HL-60 (cell line): Measurements from ENCODE around the gene GREM1.

ENCODE experiments used
- DNase-seq, 2 experiments: peaks; one replicate each; pipeline ENCODE4 v3.0.0-alpha.2; 2010 to 2020; ENCODE audit warnings: low read depth in 1 of 2, low spot score in 1 of 2
- H3K27ac ChIP-seq: fragments of 250-450 bp; sonication (Bioruptor Pico); replicated peaks from 2 replicates; pipeline ENCODE4 v1.5.1; 2020; ENCODE audit warnings: mild to moderate bottlenecking, moderate library complexity
- H3K27me3 ChIP-seq: fragments of 250-450 bp; sonication (Bioruptor Pico); 2 replicates; pipeline ENCODE4 v1.5.1; 2021; ENCODE audit warnings: mild to moderate bottlenecking, moderate library complexity; ENCODE audit not compliant: insufficient read depth, poor library complexity, severe bottlenecking
- H3K4me3 ChIP-seq: replicated peaks from 2 replicates; pipeline ENCODE4 v1.5.1; 2011; ENCODE audit warnings: mild to moderate bottlenecking, control low read depth, low read length; ENCODE audit not compliant: insufficient read depth
- GABPA ChIP-seq: IDR thresholded peaks from 2 replicates; pipeline ENCODE4 v1.6.1; 2012; ENCODE audit warnings: low read depth
- POLR2AphosphoS5 ChIP-seq: IDR thresholded peaks from 2 replicates; pipeline ENCODE4 v1.6.1; 2012; ENCODE audit warnings: low read depth
- SPI1 ChIP-seq: IDR thresholded peaks from 2 replicates; pipeline ENCODE4 v1.6.1; 2012; ENCODE audit warnings: low read depth, mild to moderate bottlenecking, borderline replicate concordance
- TF ChIP-seq, protein P1 (sequence below): IDR thresholded peaks from one replicate; pipeline ENCODE4 v1.5.1; 2011; ENCODE audit warnings: low read length, control low read depth, inconsistent platforms; ENCODE audit not compliant: insufficient read depth
- TF ChIP-seq, protein P2 (sequence below): IDR thresholded peaks from 2 replicates; pipeline ENCODE4 v1.6.1; 2012; ENCODE audit warnings: low read depth; ENCODE audit not compliant: insufficient replicate concordance

GREM1 gene

DNA sequence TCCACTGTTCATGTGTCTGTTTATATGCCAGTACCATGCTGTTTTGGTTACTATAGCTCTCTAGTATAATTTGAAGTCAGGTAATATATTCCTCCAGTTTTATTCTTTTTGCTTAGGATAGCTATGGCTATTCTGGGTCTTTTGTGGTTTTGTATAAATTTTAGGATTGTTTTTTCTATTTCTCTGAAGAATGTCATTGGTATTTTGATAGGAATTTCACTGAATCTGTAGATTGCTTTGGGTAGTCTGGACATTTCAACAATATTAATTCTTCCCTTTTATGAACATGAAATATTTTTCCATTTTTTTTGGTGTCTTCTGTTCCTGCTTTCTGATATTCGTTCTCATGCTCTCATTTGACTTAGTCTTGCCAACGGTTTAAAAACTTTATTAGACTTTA, 39.6 kb downstream of the GREM1 start:
- DNase-seq, result no peak
- Histone ChIP-seq H3K27ac (no peak overlapping the region), H3K27me3 (no peaks in the 10 kb centered on the region), H3K4me3 (no peak overlapping the region)
- TF ChIP-seq POLR2AphosphoS5 (no peak), SPI1 (no peak), GABPA (no peak)
- TF ChIP-seq, protein P1, sequence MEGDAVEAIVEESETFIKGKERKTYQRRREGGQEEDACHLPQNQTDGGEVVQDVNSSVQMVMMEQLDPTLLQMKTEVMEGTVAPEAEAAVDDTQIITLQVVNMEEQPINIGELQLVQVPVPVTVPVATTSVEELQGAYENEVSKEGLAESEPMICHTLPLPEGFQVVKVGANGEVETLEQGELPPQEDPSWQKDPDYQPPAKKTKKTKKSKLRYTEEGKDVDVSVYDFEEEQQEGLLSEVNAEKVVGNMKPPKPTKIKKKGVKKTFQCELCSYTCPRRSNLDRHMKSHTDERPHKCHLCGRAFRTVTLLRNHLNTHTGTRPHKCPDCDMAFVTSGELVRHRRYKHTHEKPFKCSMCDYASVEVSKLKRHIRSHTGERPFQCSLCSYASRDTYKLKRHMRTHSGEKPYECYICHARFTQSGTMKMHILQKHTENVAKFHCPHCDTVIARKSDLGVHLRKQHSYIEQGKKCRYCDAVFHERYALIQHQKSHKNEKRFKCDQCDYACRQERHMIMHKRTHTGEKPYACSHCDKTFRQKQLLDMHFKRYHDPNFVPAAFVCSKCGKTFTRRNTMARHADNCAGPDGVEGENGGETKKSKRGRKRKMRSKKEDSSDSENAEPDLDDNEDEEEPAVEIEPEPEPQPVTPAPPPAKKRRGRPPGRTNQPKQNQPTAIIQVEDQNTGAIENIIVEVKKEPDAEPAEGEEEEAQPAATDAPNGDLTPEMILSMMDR, result no peak

DNA sequence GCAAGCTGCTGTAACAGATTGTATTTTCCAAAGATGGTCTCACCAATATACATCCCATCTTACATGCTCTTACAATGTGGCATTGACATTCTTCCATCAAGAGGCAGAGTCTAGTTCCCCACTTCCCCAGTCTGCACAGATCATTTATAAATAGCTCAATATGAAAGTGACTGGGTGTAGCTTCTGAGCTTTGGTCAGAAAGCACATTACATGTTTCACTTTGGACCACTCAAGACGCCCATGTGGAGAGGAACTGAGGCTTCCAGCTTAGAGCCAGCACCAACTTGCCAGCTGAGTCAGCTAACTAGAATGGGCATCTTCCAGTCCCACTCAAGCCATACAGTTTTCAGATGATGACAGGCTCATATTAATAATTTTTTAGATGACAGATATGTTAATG, 45.5 kb downstream of the GREM1 start:
- no peak for DNase-seq
- no peak overlapping the region for H3K4me3 ChIP-seq
- no peak for TF ChIP-seq POLR2AphosphoS5
- no peak for TF ChIP-seq GABPA
- TF ChIP-seq, protein P2, sequence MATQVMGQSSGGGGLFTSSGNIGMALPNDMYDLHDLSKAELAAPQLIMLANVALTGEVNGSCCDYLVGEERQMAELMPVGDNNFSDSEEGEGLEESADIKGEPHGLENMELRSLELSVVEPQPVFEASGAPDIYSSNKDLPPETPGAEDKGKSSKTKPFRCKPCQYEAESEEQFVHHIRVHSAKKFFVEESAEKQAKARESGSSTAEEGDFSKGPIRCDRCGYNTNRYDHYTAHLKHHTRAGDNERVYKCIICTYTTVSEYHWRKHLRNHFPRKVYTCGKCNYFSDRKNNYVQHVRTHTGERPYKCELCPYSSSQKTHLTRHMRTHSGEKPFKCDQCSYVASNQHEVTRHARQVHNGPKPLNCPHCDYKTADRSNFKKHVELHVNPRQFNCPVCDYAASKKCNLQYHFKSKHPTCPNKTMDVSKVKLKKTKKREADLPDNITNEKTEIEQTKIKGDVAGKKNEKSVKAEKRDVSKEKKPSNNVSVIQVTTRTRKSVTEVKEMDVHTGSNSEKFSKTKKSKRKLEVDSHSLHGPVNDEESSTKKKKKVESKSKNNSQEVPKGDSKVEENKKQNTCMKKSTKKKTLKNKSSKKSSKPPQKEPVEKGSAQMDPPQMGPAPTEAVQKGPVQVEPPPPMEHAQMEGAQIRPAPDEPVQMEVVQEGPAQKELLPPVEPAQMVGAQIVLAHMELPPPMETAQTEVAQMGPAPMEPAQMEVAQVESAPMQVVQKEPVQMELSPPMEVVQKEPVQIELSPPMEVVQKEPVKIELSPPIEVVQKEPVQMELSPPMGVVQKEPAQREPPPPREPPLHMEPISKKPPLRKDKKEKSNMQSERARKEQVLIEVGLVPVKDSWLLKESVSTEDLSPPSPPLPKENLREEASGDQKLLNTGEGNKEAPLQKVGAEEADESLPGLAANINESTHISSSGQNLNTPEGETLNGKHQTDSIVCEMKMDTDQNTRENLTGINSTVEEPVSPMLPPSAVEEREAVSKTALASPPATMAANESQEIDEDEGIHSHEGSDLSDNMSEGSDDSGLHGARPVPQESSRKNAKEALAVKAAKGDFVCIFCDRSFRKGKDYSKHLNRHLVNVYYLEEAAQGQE, result no peak
- TF ChIP-seq, protein P1, result no peak
- TF ChIP-seq SPI1, result no peak
- no peaks in the 10 kb centered on the region for H3K27me3 ChIP-seq
- no peak overlapping the region for H3K27ac ChIP-seq

DNA sequence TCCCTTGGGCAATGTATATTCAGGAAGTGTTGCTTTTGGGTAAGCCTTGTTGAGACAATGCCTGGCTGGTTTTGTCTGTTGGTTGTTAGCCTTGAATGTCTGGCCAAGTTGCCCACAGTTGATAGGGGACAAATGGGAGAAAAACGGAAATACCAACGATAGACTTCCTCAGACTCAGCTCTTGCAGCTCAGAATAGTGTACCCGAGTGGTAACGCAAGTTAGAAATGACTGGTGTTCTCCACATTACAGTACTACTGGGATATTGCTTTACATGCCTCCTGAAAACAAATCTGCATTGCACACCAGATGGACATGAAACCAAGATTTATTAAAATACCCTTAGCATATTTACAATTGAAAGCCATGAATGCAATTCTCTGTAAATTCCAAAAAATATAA, 47.4 kb downstream of the GREM1 start:
- TF ChIP-seq, protein P1, result no peak

DNA sequence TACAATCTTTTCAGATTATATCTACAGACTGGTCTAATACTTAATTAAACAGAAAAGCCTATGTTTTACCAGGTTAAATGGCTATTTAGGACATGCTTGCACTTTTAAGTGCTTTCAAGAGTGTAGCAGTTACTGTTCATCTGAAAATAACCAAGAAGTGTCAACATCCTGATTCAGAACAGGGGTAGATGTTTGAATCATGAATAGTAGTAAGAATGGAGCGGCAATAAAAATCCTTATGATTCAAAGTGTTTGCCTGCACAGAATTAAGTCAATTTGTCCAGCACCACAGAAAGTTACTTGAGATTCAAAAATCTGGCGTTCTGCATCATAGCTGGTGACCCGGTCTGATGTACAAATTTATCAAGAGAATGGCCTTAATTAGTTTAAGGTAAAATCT, 48.3 kb downstream of the GREM1 start:
- Histone ChIP-seq H3K27me3 (no peaks in the 10 kb centered on the region), H3K27ac (no peak overlapping the region), H3K4me3 (no peak overlapping the region)
- DNase-seq, result no peak
- TF ChIP-seq, protein P2, result no peak
- TF ChIP-seq, protein P1, result no peak
- TF ChIP-seq GABPA (no peak), SPI1 (no peak), POLR2AphosphoS5 (no peak)

More for the DNA sequence above, 47.4 kb downstream of the GREM1 start:
- DNase-seq, result no peak
- H3K27ac ChIP-seq, result no peak overlapping the region
- H3K4me3 ChIP-seq, result no peak overlapping the region
- H3K27me3 ChIP-seq, result no peaks in the 10 kb centered on the region
